Stimulated activated CD4-positive, alpha-beta T cell treated with anti-CD3 and anti-CD28 coated beads, Interleukin-1b, Interleukin-23, amount 100 ng/mL, for 48 hours (primary cell): ENCODE data around the gene NOVA1.

Source experiments
- DNase-seq: peaks from one replicate; pipeline ENCODE4 v3.0.0-alpha.2; 2020

The NOVA1 gene

GRCh38 chr14:26443654-26444053, 154.2 kb downstream of the NOVA1 start:
- no peak for DNase-seq

- no peak for DNase-seq
Measured at GRCh38 chr14:26429205-26429604, 168.6 kb downstream of the NOVA1 start.

- DNase-seq, result no peak
Measured at GRCh38 chr14:26427097-26427496, 170.7 kb downstream of the NOVA1 start.

GRCh38 chr14:26424537-26424936, 173.3 kb downstream of the NOVA1 start:
- DNase-seq, result no peak

GRCh38 chr14:26415618-26416123, 182.2 kb downstream of the NOVA1 start:
- DNase-seq, result no peak

GRCh38 chr14:26414926-26415325, 182.9 kb downstream of the NOVA1 start:
- DNase-seq, result no peak

- DNase-seq, result no peak
Measured at GRCh38 chr14:26414103-26414502, 183.7 kb downstream of the NOVA1 start.

- no peak for DNase-seq
Measured at GRCh38 chr14:26412421-26412820, 185.4 kb downstream of the NOVA1 start.

GRCh38 chr14:26410189-26410685, 187.6 kb downstream of the NOVA1 start:
- DNase-seq, result no peak

- DNase-seq, result no peak
Measured at GRCh38 chr14:26404927-26405326, 192.9 kb downstream of the NOVA1 start.

GRCh38 chr14:26403760-26404159, 194.1 kb downstream of the NOVA1 start:
- DNase-seq, result no peak

- no peak for DNase-seq
Measured at GRCh38 chr14:26402126-26402525, 195.7 kb downstream of the NOVA1 start.

- DNase-seq, result no peak
Measured at GRCh38 chr14:26401179-26401968, 196.5 kb downstream of the NOVA1 start.

GRCh38 chr14:26400373-26400772, 197.5 kb downstream of the NOVA1 start:
- no peak for DNase-seq

- DNase-seq, result no peak
Measured at GRCh38 chr14:26398616-26399015, 199.2 kb downstream of the NOVA1 start.
